Epithelial cell of esophagus (primary cell): Measurements from ENCODE around the gene LHFPL2.
"Not testable (repeated sequence)": the region's sequence is repeated elsewhere in the genome, so short reads cannot be mapped to it uniquely, and the experiment has no call there.

Experiments used
- DNase-seq: peaks from one replicate; pipeline ENCODE4 v3.0.0; 2010; ENCODE audit warnings: low read depth
- H3K4me3 ChIP-seq: 2 replicates; pipeline ENCODE4 v1.5.1; 2011; ENCODE audit warnings: mild to moderate bottlenecking, low read length, control low read depth
- TF ChIP-seq, protein P1 (sequence below): IDR thresholded peaks from 2 replicates; pipeline ENCODE4 v1.5.1; 2011; ENCODE audit warnings: low read depth, mild to moderate bottlenecking, low read length, control low read depth, inconsistent platforms; ENCODE audit not compliant: insufficient read depth; ENCODE audit errors: missing control alignments

Gene LHFPL2

DNA sequence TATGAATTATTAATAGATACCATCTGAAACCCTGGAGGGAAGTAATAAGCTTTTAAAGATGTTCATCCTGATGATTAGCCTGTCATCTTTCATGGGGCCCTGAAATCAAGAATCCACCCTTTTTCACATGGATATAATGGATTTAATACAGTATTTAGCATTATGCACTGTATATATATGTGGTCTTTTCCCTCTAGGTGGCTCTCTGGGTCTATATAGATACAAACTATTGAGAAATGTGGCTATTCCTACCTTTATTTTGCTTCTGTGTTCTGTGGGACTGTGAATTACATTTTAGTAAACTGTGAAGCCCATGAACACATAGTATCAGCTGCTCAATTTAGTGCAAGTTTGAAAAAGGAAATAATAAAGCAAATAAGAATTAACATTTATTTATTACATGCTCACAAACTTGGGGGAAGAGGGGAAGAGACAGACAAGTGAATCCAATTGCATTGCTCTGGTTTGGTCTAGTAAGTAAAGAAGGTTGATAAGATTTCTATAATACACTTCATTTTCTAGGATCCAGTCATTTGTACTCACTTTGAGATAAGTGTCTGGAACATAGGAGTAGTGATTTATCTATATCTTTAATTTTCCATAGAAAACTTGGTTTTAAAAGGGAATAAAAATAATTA is 176.0 kb downstream of the LHFPL2 start:
- TF ChIP-seq, protein P1, sequence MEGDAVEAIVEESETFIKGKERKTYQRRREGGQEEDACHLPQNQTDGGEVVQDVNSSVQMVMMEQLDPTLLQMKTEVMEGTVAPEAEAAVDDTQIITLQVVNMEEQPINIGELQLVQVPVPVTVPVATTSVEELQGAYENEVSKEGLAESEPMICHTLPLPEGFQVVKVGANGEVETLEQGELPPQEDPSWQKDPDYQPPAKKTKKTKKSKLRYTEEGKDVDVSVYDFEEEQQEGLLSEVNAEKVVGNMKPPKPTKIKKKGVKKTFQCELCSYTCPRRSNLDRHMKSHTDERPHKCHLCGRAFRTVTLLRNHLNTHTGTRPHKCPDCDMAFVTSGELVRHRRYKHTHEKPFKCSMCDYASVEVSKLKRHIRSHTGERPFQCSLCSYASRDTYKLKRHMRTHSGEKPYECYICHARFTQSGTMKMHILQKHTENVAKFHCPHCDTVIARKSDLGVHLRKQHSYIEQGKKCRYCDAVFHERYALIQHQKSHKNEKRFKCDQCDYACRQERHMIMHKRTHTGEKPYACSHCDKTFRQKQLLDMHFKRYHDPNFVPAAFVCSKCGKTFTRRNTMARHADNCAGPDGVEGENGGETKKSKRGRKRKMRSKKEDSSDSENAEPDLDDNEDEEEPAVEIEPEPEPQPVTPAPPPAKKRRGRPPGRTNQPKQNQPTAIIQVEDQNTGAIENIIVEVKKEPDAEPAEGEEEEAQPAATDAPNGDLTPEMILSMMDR: peak; percentile 22
- DNase-seq: peak; percentile 37
- no peak overlapping the region for H3K4me3 ChIP-seq

DNA sequence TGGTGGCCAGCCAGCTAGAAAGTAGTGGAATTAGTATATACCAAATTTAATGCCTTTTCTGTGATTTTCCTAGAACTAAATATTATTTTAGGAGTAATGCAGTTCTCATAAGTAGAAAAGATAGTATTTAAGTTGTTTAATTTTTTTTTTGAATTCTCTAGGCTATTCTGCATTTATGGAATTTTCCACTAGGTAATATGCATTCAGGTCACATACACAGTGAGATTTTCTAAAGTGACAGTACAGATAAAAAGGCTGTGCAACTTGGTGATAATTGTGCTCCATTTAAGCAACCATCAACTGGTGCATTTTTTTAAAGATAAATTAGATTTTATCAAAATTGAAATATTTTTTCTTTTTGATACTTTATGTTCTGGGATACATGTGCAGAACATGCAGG is 176.7 kb downstream of the LHFPL2 start:
- DNase-seq: no peak
- TF ChIP-seq, protein P1: no peak
- no peak overlapping the region for H3K4me3 ChIP-seq

DNA sequence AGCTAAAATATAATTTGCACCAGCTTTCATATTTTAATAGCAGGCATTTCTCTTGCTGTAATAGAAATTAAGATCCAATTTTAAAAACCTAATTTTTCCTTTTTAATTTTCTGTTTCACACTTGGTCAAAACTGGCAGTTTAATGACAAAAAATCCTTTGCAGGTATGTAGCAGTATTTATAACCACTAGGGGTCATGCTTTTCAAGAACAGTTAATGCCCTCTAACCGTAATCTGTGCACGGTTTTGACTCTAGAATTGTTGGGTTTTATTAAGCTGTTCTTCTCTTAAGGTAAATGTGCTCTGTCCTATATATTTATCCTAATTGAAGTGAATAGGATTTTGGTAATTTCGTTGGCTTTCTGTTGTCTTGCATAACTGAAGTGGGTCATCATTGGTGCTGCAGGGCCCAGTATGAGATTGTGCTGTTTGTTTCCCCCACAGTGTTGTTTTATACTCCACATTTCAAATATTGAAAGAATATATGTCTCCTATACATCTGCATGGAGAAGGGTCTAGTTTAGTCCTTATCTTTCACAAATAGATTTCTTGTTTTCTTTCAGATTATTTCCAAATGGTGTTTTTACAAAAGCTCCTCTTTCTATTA is 180.7 kb downstream of the LHFPL2 start:
- TF ChIP-seq, protein P1: peak; percentile 69
- DNase-seq: peak; percentile 57
- H3K4me3 ChIP-seq: no peak overlapping the region

DNA sequence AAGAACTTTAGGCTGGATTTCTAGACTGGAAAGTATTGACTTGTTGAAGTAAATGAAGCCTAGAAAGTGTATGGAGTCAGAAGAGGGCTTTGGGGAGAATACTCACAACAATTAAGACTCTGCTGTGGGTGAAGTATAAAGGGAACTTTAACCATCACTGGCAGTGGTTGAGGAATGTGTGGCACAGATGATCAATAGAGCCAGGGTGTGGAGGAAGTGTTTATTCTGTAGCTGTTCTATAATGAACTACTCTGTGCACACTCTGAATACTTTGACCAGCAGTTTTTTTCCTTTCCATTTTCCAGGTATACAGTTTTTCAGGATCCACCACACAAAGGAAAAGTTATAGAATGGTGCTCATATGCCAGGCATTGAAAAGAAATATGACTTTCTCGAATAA is 181.4 kb downstream of the LHFPL2 start:
- TF ChIP-seq, protein P1: no peak
- H3K4me3 ChIP-seq: no peak overlapping the region
- DNase-seq: no peak

DNA sequence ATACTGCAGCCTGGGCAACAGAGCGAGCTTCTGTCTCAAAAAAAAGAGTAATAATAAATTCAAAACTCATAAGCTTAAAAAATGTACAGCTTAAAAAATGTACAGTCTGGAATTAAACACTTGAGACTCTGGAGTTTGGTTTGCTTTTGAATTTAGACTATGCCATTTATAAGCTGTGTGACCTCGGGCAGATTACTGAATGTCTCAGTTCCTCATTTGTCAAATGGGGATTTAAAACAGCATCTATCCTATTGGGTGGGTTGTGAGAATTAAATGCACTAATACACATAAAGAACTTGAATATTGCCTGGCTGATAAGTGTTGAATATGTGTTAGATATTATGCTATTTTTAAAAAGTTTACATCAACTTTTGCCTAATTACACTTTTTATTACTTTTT is 189.7 kb downstream of the LHFPL2 start:
- H3K4me3 ChIP-seq: no peak overlapping the region
- no peak for DNase-seq
- TF ChIP-seq, protein P1: no peak

DNA sequence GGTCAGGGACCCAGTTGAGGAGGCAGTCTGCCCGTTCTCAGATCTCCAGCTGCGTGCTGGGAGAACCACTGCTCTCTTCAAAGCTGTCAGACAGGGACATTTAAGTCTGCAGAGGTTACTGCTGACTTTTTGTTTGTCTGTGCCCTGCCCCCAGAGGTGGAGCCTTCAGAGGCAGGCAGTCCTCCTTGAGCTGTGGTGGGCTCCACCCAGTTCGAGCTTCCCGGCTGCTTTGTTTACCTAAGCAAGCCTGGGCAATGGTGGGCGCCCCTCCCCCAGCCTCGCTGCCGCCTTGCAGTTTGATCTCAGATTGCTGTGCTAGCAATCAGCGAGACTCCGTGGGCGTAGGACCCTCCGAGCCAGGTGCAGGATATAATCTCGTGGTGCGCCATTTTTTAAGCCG is 191.1 kb downstream of the LHFPL2 start:
- DNase-seq, H3K4me3 ChIP-seq: not testable (repeated sequence)

DNA sequence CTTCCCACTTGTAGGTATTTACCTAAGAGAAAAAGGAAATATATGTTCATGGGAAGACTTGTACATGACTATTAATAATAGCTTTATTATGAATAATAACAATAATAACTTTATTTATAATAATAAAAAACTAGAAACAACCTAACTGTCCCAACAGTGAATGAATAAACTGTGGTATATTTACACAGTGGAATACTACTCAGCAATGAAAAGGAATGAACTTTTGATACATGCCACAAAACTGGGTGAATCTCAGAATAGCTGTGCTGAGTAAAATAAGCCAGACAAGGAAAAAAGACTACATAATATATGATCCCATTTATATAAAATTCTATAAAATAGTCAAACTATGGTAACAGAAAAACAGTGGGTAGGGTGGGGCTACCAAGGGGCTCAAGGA is 199.5 kb downstream of the LHFPL2 start:
- no peak overlapping the region for H3K4me3 ChIP-seq
- no peak for DNase-seq
- TF ChIP-seq, protein P1: no peak
